GM12878 (cell line): Measurements from ENCODE around the gene ACADVL. TPM values are rescaled to one million over a fixed set of nuclear protein-coding genes. Genes with fewer than 3 reads are reported as not detected.

Source experiments
- CREM ChIP-seq: IDR thresholded peaks from 2 replicates; pipeline ENCODE4 v1.6.1; 2014; ENCODE audit warnings: antibody characterized with exemption, low read depth
- EGR1 ChIP-seq, 2 experiments: IDR thresholded peaks; 1 replicate in 1 of 2; 2 replicates in 1 of 2; pipeline ENCODE4 v1.6.1; 2011 to 2012; ENCODE audit warnings: low read depth in 2 of 2, low read length in 2 of 2, borderline replicate concordance in 1 of 2, mild to moderate bottlenecking in 1 of 2, moderate library complexity in 1 of 2
- EP300 ChIP-seq, 2 experiments: fragments of 150-350 bp in 1 of 2; IDR thresholded peaks; 2 replicates each; pipeline ENCODE4 v1.6.1; 2011 to 2012; ENCODE audit warnings: low read depth in 2 of 2, low read length in 2 of 2, borderline replicate concordance in 1 of 2, improper control_type of control experiment in 1 of 2, inconsistent platforms in 1 of 2; ENCODE audit not compliant: control insufficient read depth in 1 of 2
- ETV6 ChIP-seq, 2 experiments: fragments of 450-650 bp in 1 of 2; IDR thresholded peaks in 1 of 2; conservative IDR thresholded peaks in 1 of 2; 2 replicates each; pipeline ENCODE4 v1.6.1; 2014; ENCODE audit warnings: antibody characterized with exemption in 1 of 2, borderline replicate concordance in 1 of 2, low read depth in 1 of 2, mild to moderate bottlenecking in 1 of 2, moderate library complexity in 1 of 2
- EZH2 ChIP-seq: IDR thresholded peaks from 2 replicates; pipeline ENCODE4 v1.6.1; 2012; ENCODE audit warnings: low read depth, mild to moderate bottlenecking, control low read depth, inconsistent platforms, low read length, borderline replicate concordance; ENCODE audit not compliant: control insufficient read depth
- HDAC2 ChIP-seq: fragments of 200-600 bp; sonication (generic); IDR thresholded peaks from 2 replicates; pipeline ENCODE4 v1.6.1; 2017
- HDAC6 ChIP-seq: fragments of 200-600 bp; sonication (generic); IDR thresholded peaks from one replicate; pipeline ENCODE4 v1.8.0; 2017; ENCODE audit warnings: antibody characterized with exemption; ENCODE audit not compliant: unreplicated experiment
- IKZF1 ChIP-seq: fragments of 450-650 bp; conservative IDR thresholded peaks from 2 replicates; pipeline ENCODE4 v1.6.1; 2017; ENCODE audit warnings: antibody characterized with exemption, mild to moderate bottlenecking
- IKZF2 ChIP-seq, 2 experiments: fragments of 450-650 bp; IDR thresholded peaks; 2 replicates each; pipeline ENCODE4 v1.6.1; 2017; ENCODE audit warnings: mild to moderate bottlenecking in 2 of 2, moderate library complexity in 2 of 2
- NFXL1 ChIP-seq: fragments of 450-650 bp; IDR thresholded peaks from 2 replicates; pipeline ENCODE4 v1.6.1; 2017; ENCODE audit warnings: antibody characterized with exemption, mild to moderate bottlenecking, borderline replicate concordance
- SIX5 ChIP-seq: IDR thresholded peaks from 2 replicates; pipeline ENCODE4 v1.6.1; 2011; ENCODE audit warnings: mild to moderate bottlenecking, low read depth, low read length, moderate library complexity; ENCODE audit not compliant: severe bottlenecking
- SMARCA5 ChIP-seq: fragments of 450-650 bp; IDR thresholded peaks from 2 replicates; pipeline ENCODE4 v1.6.1; 2017; ENCODE audit warnings: mild to moderate bottlenecking
- SREBF2 ChIP-seq: IDR thresholded peaks from 2 replicates; pipeline ENCODE4 v1.6.1; 2012; ENCODE audit warnings: mild to moderate bottlenecking, low read length
- SUZ12 ChIP-seq: fragments of 200-600 bp; sonication (generic); IDR thresholded peaks from one replicate; pipeline ENCODE4 v1.6.1; 2018; ENCODE audit warnings: antibody characterized with exemption, mild to moderate bottlenecking; ENCODE audit not compliant: unreplicated experiment
- TCF7 ChIP-seq: IDR thresholded peaks from 2 replicates; pipeline ENCODE4 v1.6.1; 2014; ENCODE audit warnings: antibody characterized with exemption, borderline replicate concordance
- WRNIP1 ChIP-seq: IDR thresholded peaks from 2 replicates; pipeline ENCODE4 v1.6.1; 2011; ENCODE audit warnings: low read depth, low read length, improper control_type of control experiment, borderline replicate concordance
- polyA plus RNA-seq, 11 experiments: library from polyadenylated mRNA; depleted of rRNA in 4 of 11; unstranded in 6 of 11; stranded (reverse) in 5 of 11; fragments of >200 nt; fragmentation: Nextera tagmentation in 4 of 11; fragmentation: Illumina TruSeq in 1 of 11; extraction: Ambion mirVana in 4 of 11; extraction: Trizol in 1 of 11; gene quantifications; 1 replicate in 1 of 11; 2 replicates in 10 of 11; pipeline versions ENCODE4 v1.2.1 to v1.2.3, GENCODE V29; 2011 to 2016; ENCODE audit warnings: inconsistent platforms in 2 of 11, missing spikeins in 2 of 11, low read depth in 1 of 11
- total RNA-seq, 4 experiments: library from RNA; depleted of rRNA in 3 of 4; stranded (reverse); fragments of >200 nt in 3 of 4; fragmentation: Illumina TruSeq in 1 of 4; extraction: Trizol in 1 of 4; gene quantifications; 2 replicates each; pipeline versions ENCODE4 v1.2.1 to v1.2.3, GENCODE V29; 2013 to 2021
- TF ChIP-seq, protein P1 (sequence below): fragments of 450-650 bp; IDR thresholded peaks from 2 replicates; pipeline ENCODE4 v1.6.1; 2017; ENCODE audit warnings: mild to moderate bottlenecking
- TF ChIP-seq, protein P2 (sequence below): fragments of 450-650 bp; IDR thresholded peaks from 2 replicates; pipeline ENCODE4 v1.6.1; 2017; ENCODE audit warnings: mild to moderate bottlenecking, moderate library complexity
- TF ChIP-seq, protein P3 (sequence below): fragments of 450-650 bp; IDR thresholded peaks from 2 replicates; pipeline ENCODE4 v1.6.1; 2017; ENCODE audit warnings: antibody characterized with exemption, mild to moderate bottlenecking, moderate library complexity
- TF ChIP-seq, protein P4 (sequence below): fragments of 450-650 bp; IDR thresholded peaks from 2 replicates; pipeline ENCODE4 v1.6.1; 2016; ENCODE audit warnings: mild to moderate bottlenecking

The ACADVL gene
- total and polyA plus RNA-seq, 10 of the 15 experiments (the other 5 are each of a cell fraction or from before 2014, with no cell fraction given), result 25.4 to 232 (median 180) TPM

DNA sequence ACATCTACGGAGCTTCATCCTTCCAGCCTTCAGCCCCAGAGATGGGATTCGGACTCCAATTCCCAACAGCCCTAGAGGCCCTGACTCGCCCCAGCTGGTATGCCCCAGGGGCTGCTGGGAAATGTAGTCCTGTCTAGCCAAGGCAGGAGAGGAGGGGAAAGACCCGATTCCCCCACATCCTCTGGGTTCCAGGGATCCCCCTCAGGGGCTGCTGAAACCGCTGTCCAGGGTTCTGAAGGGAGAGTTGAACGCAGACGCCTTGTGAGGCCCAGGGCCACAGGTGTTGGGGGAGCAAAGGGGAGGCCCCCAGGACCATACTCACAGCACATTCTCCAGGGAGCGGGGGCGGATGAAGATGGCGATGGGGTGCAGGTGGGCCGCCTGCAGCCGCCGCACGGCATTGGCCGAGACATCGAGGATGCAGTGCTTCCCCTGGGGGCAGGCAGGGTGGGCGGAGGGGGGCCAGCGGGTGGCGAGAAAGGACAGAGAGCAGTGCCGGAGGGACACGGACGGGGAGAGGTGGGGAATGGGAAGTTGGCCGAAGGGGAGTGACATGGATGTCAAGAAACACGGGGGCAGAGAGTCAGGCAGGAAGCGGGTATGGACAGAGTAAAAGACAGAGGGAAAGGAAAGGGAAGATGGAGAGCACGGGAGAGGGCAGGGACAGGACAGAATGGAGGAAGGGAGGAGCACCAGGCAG is 28.0 kb upstream of the ACADVL start (continued):
- TF ChIP-seq SREBF2, result no peak
- TF ChIP-seq, protein P1, sequence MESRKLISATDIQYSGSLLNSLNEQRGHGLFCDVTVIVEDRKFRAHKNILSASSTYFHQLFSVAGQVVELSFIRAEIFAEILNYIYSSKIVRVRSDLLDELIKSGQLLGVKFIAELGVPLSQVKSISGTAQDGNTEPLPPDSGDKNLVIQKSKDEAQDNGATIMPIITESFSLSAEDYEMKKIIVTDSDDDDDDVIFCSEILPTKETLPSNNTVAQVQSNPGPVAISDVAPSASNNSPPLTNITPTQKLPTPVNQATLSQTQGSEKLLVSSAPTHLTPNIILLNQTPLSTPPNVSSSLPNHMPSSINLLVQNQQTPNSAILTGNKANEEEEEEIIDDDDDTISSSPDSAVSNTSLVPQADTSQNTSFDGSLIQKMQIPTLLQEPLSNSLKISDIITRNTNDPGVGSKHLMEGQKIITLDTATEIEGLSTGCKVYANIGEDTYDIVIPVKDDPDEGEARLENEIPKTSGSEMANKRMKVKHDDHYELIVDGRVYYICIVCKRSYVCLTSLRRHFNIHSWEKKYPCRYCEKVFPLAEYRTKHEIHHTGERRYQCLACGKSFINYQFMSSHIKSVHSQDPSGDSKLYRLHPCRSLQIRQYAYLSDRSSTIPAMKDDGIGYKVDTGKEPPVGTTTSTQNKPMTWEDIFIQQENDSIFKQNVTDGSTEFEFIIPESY, result no peak
- TF ChIP-seq, protein P2, sequence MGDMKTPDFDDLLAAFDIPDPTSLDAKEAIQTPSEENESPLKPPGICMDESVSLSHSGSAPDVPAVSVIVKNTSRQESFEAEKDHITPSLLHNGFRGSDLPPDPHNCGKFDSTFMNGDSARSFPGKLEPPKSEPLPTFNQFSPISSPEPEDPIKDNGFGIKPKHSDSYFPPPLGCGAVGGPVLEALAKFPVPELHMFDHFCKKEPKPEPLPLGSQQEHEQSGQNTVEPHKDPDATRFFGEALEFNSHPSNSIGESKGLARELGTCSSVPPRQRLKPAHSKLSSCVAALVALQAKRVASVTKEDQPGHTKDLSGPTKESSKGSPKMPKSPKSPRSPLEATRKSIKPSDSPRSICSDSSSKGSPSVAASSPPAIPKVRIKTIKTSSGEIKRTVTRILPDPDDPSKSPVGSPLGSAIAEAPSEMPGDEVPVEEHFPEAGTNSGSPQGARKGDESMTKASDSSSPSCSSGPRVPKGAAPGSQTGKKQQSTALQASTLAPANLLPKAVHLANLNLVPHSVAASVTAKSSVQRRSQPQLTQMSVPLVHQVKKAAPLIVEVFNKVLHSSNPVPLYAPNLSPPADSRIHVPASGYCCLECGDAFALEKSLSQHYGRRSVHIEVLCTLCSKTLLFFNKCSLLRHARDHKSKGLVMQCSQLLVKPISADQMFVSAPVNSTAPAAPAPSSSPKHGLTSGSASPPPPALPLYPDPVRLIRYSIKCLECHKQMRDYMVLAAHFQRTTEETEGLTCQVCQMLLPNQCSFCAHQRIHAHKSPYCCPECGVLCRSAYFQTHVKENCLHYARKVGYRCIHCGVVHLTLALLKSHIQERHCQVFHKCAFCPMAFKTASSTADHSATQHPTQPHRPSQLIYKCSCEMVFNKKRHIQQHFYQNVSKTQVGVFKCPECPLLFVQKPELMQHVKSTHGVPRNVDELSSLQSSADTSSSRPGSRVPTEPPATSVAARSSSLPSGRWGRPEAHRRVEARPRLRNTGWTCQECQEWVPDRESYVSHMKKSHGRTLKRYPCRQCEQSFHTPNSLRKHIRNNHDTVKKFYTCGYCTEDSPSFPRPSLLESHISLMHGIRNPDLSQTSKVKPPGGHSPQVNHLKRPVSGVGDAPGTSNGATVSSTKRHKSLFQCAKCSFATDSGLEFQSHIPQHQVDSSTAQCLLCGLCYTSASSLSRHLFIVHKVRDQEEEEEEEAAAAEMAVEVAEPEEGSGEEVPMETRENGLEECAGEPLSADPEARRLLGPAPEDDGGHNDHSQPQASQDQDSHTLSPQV, result no peak
- no peak for TF ChIP-seq EP300 (IDR thresholded peaks at IDR 0.05; ENCODE audit: borderline replicate concordance in 1 of 2, control insufficient read depth in 1 of 2, low read depth in 2 of 2, low read length in 2 of 2)
- no peak for TF ChIP-seq TCF7
- TF ChIP-seq CREM, result peak; percentile 92
- TF ChIP-seq SMARCA5, result no peak
- TF ChIP-seq, protein P3, sequence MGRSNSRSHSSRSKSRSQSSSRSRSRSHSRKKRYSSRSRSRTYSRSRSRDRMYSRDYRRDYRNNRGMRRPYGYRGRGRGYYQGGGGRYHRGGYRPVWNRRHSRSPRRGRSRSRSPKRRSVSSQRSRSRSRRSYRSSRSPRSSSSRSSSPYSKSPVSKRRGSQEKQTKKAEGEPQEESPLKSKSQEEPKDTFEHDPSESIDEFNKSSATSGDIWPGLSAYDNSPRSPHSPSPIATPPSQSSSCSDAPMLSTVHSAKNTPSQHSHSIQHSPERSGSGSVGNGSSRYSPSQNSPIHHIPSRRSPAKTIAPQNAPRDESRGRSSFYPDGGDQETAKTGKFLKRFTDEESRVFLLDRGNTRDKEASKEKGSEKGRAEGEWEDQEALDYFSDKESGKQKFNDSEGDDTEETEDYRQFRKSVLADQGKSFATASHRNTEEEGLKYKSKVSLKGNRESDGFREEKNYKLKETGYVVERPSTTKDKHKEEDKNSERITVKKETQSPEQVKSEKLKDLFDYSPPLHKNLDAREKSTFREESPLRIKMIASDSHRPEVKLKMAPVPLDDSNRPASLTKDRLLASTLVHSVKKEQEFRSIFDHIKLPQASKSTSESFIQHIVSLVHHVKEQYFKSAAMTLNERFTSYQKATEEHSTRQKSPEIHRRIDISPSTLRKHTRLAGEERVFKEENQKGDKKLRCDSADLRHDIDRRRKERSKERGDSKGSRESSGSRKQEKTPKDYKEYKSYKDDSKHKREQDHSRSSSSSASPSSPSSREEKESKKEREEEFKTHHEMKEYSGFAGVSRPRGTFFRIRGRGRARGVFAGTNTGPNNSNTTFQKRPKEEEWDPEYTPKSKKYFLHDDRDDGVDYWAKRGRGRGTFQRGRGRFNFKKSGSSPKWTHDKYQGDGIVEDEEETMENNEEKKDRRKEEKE, result no peak
- TF ChIP-seq EZH2, result no peak
- TF ChIP-seq WRNIP1, result no peak
- TF ChIP-seq IKZF2 (IDR thresholded peaks at IDR 0.05), result no peak
- TF ChIP-seq, protein P4, sequence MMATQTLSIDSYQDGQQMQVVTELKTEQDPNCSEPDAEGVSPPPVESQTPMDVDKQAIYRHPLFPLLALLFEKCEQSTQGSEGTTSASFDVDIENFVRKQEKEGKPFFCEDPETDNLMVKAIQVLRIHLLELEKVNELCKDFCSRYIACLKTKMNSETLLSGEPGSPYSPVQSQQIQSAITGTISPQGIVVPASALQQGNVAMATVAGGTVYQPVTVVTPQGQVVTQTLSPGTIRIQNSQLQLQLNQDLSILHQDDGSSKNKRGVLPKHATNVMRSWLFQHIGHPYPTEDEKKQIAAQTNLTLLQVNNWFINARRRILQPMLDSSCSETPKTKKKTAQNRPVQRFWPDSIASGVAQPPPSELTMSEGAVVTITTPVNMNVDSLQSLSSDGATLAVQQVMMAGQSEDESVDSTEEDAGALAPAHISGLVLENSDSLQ, result no peak
- TF ChIP-seq HDAC2, result no peak
- peak; percentile 92 for TF ChIP-seq IKZF1
- TF ChIP-seq SIX5, result peak; percentile 99
- TF ChIP-seq SUZ12, result no peak
- TF ChIP-seq HDAC6, result no peak
- no peak for TF ChIP-seq EGR1 (IDR thresholded peaks at IDR 0.05; ENCODE audit: borderline replicate concordance in 1 of 2, low read depth in 2 of 2, low read length in 2 of 2)
- no peak for TF ChIP-seq ETV6 (conservative IDR thresholded peaks at IDR 0.05 in 1 of 2, IDR thresholded peaks at IDR 0.05 in 1 of 2; ENCODE audit: borderline replicate concordance in 1 of 2, low read depth in 1 of 2)
- TF ChIP-seq NFXL1, result no peak
